Left forelimb (tissue), 1 donor: ENCODE measurements around the gene GSKIP.

Experiments used
- DNase-seq: peaks from one replicate; pipeline ENCODE4 v3.0.0-alpha.2; 2018; ENCODE audit warnings: low spot score

Gene GSKIP

GRCh38 chr14:96418075-96418474 is 54.7 kb downstream of the GSKIP start:
- no peak for DNase-seq

GRCh38 chr14:96421236-96421635 is 57.9 kb downstream of the GSKIP start:
- no peak for DNase-seq

GRCh38 chr14:96422992-96423391 is 59.7 kb downstream of the GSKIP start:
- no peak for DNase-seq

GRCh38 chr14:96423446-96424108 is 60.3 kb downstream of the GSKIP start:
- DNase-seq = no peak

- DNase-seq = no peak
These were observed 61.0 kb downstream of the GSKIP start for GRCh38 chr14:96424109-96424989.

GRCh38 chr14:96434040-96434439 is 70.7 kb downstream of the GSKIP start:
- no peak for DNase-seq
